KBM-7 (cell line): ENCODE data around the gene ADORA2A.

Experiments
- DNase-seq: peaks from one replicate; pipeline ENCODE4 v3.0.0-alpha.2; 2015
- in situ Hi-C: fragments of 300-500 bp; cut with MboI; formaldehyde crosslinking; loops from 2 replicates; pipeline ENCODE4 v1.14.3; 2020; ENCODE audit warnings: low sequenced_read_pairs, low pct_unique_long_range_greater_than_20kb, mixed read lengths

The ADORA2A gene

DNA sequence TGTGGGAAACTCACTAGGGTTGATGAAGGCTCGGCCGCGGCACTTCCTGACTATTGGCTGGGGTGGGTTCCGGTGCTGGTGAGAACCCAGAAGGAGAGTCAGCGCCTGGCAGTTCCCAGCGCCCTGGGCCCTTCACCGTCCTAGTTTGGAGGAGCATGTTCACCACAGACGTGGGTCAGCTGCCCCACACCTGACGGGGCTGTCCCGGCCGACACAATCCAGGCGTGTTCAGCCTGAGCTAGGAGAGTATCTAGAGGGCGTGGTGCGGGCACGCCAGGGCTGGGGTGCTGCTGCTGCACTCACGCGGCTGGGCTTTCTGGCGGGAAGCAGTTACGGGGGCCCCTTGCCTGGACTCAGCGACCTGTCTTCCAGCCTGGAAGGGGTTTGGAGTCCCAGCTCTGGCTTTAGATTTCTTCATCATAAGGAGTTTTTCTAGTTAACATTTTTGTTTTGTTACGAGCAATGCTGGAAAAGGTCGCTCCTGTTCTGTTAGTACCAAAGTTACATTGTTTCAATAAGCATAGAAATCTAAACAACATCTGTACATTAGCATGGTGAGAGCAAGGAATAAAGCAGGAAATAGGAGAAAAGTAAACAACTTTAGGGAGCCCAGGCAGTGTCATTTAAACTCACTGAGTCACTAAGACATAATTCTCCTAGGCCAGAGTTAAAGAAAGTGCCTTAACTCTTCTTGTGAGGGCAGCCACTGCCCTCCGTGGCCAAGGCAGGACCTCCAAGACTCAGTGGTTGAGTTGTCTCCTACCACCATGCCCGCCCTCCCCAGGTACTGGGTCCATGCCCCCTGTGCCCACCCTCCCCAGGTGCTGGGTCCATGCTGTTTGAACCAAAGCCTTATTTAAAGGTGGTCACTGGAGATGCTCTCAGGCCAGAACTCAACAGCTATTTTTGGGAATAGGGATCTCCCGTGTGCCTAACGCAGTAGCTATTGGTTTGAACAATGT, 12.1 kb upstream of the ADORA2A start:
- in situ Hi-C loops, result loop anchor here (10.0 kb wide), 1 partner anchor 100 kb away; no protein-coding TSS in a partner anchor
- no peak for DNase-seq

DNA sequence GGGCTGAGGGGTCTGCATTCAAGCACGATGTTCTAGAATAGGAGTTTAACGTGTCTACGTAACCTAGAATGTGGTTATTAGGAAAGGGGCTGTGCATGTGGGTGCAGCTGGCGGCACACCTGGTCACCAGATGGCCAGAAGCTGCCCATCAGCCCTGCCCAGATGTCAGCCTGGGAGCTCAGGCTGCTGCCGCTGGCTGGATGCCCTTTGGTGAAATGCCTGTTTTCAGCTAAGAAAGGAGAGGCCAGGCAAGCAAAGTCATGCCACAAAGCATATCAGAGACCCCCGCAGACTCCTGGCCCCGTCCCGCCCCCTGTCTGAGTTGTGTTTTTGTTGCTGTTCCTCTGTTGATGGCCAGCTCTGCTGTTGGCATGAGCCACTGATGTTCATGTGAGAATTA, 11.3 kb upstream of the ADORA2A start:
- no peak for DNase-seq
- in situ Hi-C loops, result loop anchor here (10.0 kb wide), 1 partner anchor 99 kb away; no protein-coding TSS in a partner anchor

DNA sequence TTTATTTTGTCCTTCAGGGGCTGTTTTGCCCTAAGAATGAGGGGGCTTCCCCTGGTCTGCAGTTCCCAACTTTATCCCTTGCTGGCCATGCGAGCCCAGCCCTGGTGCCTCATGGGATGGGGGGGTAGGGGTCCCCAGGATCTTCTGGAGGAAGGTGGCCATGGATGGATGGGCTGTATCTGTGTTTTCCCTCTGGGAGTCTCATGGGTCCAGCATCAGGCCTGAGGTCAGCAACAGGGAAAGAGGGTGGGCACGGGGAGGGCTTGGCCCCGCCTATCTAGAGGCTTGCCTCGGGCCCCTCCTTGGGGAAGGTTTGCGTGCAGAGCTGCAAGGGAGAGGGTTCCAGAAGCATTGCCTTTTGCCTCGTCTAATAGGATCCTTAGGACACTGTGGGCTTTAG, 10.8 kb upstream of the ADORA2A start:
- DNase-seq, result no peak
- in situ Hi-C loops, result loop anchor here (10.0 kb wide), 1 partner anchor 98 kb away; no protein-coding TSS in a partner anchor

DNA sequence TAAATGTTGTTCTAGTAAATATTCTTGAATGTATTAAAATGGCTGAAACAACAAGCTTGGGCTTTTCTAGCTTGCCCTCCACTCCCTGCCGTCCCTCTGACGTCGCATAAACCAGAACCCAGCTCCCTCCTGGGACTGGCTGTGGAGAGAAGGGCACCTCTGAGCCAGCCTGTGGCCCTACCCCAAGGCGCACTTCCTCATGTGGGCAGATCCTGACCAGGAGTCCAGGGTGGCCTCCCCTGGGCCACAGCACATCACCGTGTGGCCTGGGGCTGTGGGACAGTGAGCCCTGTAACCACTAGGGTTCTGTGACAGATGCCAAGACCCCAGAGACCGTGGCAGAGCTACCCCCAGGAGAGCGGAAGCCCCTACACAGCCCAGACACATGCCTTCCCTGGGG, 10.2 kb upstream of the ADORA2A start:
- in situ Hi-C loops, result loop anchor here (10.0 kb wide), 1 partner anchor 98 kb away; no protein-coding TSS in a partner anchor
- DNase-seq, result no peak

DNA sequence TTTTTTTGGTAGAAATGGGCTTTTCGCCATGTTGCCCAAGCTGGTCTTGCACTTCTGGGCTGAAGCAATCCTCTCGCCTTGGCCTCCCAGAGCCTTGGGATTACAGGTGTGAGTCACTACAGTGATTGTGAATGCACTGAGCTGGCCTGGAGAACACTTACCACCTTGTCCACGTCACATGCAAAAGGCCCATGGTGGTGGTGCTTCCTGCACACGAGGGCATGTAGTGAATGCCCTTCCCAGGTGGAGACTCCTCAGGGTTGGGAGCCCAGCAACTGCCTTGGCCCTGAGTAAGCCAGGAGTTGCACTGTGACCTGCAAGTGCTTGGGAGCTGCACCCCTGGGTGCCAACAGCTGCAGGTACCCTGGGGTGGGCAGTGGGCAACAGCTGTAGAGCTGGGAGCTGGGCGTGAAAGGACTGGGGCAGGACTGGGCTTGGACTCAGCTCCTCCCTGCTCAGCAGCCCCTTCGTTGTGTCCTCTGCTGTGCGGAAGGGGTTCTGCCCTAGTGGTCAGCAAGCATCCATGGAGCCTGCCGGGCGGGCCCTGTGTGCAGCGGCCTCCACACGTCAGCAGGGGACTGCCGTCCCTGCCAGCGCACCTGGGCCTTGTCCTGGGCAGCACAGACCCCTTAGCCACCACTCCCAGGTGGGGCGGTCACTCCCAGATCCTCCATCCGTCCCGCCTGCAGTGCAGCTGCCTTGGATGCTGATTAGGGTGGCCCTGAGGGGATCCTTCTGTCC, 9.3 kb upstream of the ADORA2A start:
- in situ Hi-C loops, result loop anchor here (10.0 kb wide), 1 partner anchor 97 kb away; no protein-coding TSS in a partner anchor
- no peak for DNase-seq

DNA sequence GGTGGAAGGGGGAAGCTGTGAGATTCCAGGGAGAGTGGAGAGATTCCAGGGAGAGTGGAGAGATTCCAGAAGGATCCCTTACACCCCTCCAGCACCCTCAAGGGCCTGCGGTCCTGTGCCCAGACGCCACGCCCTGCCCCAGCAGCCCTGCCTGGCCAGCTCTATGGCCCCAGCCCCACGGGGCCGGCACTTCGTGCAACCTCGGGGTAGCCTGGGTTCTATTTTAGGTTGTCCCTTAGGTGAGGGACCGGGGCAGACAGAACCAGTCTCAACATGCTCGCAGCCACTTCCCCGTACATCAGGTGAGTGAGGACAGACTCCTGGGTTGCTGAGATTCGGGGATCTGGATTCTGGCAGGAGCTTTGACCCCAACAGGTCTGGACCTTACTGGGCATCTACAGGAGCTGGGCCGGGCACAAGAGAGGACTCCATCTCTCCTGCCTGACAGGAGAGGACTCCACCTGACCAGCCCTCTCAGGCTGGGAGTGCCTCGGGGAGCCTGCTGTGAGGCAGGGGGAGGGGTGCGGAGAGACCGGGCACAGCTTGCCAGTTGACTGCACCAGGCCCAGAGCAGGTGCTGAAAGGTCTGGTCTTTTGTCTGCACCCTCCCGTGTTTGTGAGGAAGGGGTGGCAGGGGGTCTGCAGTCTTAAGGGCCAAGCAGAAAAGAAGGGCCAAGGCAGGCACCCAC, 8.5 kb upstream of the ADORA2A start:
- no peak for DNase-seq
- in situ Hi-C loops, result loop anchor here (10.0 kb wide), 1 partner anchor 96 kb away; no protein-coding TSS in a partner anchor

DNA sequence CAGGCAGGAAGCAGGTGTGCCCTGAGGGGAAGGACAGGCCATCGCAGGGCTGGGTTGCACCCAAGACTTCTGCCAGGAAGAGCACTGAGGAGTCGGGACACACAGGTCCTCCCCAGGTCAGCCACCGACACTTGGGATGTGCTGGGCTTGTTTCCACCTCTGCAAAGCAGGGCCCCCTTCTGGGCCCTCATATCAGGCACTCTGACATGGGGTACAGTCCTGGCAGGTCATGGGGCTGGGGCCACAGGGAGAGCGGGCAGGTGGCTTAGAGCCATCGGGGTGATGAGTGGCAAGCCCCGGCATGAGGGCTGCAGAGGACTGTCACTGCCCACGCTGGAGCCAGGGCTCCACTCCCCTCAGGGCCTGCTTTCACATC, 7.9 kb upstream of the ADORA2A start:
- in situ Hi-C loops, result loop anchor here (10.0 kb wide), 1 partner anchor 95 kb away; no protein-coding TSS in a partner anchor
- DNase-seq, result no peak

DNA sequence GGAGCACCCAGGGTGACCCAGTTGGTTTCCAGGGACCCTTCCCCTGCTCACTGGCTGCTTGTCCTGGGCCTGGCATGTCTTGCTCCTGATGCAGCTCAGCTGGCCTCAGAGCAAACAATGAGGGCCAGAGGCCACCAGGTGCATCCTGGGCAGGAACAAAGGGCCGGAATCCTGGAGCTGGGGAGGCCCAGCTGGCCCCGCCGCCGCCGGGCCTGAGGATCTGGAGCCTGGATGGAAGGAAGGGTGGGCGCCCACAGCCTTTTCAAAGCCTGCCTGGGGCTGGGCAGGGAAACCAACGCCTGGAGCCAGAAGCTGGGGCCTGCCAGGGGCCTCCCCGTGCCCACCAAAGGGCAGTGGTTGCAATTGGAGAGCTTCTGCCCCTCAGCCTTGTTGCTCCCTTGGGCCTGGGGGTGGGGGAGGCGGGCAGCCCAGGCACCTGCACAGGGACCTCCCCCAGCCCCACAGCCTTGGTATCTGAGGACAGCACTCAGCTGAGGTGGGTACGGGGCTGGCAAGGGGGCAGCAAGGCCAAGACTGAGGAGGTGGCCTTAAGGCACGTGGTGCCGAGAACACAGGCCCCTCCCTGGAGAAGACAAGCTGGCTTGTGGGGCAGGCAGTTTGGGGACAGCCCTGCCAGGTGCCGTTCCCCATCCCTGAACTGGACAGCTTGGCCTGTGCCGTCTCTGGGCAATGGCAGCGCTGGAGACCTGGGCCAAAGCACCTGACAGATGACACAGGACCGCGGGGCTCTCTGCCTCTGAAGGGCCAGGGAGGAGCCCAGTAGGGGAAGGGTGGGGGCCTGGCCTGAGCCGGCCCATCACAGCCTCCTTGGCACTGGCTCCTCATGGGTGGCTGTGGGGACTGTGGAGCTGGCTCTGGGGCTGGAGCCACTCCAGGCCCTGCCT, 7.1 kb upstream of the ADORA2A start:
- no peak for DNase-seq
- in situ Hi-C loops, result no loop called here

DNA sequence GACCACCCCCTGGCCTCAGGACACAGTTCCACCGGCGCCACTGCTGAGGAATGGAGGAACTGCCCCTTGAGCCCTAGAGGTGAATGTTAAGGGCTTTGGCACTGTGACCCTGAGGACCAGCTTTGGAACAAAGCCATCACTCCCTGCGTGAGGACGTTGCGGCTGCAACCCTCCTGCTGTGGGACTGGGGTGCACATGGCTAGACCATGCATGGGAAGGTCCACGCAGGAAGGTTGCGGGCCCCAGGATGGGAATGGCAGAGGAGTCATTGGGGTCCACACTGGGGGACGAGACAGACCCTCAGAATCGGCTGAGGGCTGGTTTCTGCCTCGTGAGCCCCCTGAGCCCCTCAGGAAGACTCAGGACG, 6.4 kb upstream of the ADORA2A start:
- no peak for DNase-seq
- in situ Hi-C loops, result no loop called here

DNA sequence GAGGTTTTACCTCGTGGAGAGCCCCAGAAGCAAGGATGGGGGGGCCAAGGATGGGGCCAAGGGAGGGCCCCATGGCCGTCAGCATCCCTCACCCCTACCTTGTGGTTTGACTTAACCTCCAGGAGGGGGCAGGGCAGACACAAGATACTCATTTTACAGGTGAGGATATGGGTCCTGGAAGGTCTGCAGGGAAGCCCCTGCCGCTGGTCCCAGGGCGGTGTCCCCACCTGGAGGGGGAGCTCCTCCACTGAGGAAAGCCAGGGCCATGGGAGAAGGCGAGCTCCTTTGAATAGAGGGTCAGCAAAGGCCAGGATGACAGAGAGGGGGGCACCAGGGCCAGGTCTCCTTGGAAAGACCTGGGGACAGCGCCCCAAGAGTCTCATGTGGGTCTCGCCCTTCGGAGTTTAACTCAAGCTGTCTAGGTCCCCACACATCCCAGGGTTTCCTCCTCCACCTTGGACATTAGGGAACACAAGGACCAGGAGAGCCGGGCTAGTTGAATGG, 5.9 kb upstream of the ADORA2A start:
- DNase-seq, result no peak
- in situ Hi-C loops, result no loop called here

DNA sequence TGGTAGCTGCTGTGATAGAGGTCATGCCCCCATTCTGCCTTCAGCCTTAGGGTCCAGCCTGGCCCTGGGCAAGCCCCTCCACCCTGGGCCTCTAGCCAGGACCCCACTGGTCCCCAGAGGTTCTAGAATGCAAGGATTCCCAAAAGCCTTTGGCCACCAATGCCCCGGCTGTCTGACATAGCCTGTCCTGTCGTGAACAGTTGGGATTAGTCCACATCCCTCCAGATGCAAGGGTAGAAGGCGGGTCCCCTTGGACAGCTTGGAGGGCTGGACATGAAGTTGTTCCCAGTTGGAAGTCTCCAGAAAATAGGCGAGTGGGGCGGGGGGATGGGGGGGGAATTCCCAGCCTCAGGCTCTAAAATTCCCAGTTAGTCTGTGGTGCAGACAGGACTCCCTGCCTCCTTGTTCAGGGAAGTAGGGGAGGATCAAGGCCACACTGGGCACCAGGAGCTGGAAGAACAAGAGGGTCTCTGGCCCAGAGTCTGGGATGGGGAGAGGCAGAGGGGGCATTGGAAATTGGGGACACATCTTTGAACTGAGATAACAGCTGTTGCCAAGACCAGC, 5.2 kb upstream of the ADORA2A start:
- in situ Hi-C loops, result no loop called here
- no peak for DNase-seq

DNA sequence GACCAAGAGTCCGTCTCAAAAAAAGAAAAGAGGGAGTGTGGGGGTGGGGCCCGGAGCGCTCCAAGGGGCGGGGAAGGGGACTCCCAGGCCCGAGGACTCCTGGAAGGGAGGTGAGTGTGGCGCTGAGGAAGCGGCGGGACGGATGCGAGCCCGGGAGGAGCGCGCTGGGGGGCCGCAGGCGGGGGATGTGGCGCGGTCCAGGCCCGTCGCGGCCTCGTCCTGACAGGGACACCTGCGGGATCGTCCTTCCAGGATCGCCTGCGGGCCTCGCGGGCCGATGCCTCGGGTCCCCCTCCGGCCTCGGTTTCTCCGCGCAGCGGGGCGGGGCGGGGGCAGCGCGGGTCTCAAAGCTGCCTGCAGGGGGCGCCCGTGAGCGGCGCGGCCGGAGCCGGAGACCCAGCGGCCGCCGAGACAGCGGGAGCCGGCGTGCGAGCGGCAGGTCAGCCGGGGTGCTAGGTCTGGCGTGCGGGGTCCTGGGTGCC, 3.8 kb upstream of the ADORA2A start:
- in situ Hi-C loops, result no loop called here
- DNase-seq, result no peak

DNA sequence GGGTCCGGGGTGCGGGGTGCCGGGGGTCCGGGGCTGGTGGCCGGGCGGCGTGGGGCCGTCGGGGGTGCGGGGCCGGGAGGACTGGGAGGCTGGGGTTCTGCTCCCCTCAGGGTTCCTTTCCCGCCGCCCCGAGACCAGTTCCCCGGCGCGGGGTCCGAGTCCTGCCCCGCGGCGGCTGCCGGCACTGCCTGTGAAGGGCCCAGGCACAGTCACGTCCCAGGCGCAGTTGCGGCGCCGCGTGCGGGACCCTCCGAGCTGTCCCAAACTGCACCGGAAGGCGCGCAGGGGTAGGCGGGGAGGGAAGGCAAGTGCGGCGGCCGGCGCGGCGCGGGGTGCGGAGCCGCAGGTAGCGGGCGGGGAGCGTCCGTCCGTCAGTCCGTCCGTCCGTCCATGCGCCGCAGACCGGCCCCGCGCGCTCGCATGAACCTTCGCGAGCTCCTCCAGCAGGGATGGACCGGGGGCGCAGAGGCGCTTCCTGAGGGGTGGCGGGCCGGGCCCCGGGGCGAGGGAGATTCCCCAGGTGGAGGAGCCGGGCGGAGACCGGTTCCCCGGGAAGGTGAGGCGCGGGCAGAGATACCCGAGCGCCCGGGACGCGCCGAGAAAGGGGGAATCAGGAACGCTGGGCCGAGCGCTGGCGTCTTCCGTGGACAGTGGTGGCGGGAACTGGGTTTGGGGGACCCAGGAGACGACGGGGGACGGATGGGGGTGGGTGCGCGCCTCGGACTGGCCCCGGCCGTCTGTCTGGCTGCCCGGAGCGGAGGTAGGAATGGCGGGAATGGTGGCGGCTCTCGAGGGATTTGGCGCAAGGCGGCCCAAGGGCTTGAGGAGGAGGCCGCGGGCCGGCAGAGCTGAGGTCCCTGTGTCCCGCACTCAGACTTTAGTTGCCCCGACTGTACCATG, 3.1 kb upstream of the ADORA2A start:
- in situ Hi-C loops, result no loop called here
- no peak for DNase-seq

DNA sequence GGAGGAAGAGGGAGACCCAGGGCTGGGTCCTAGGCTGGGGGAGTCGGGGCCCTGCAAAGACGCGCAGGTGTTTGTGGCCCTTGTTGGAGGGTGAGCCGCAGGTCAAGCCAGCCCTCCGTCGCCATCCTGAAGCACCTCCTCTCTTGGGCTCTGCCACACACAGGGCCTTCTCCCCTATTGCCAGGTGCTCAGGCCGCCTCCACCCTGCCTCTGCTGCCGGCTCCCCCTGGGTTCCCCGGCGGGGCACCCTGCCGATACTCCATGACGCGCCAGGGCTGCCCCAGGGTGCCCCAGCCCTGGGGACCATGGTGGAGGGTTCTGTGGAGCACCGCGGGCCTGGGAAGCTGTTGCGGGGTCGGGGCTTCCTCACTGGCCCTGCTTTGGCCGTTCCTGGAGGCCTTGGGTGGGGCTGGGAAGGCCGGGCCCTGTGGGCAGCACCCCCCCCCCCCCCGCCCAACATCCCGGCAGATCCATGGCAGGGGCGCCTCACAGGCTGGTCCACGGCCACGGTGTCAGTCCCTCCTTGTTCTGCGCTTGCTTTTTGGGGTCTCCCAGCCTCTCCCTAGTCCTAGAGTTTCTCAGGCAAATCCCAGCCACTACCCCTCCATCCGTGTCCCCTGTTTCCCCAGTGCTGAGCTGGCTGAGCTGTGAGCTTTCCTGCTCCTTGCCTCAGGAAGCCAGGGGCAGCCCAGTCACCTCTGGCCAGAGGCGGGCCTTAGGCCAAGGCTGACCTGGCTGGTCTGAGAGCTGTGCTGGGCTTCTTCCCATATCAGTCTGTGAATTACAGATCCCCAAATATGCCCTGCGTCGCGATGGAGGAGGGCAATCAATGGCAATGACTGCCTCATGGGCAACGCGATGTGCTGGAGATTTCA, 2.3 kb upstream of the ADORA2A start:
- no peak for DNase-seq
- in situ Hi-C loops, result no loop called here

DNA sequence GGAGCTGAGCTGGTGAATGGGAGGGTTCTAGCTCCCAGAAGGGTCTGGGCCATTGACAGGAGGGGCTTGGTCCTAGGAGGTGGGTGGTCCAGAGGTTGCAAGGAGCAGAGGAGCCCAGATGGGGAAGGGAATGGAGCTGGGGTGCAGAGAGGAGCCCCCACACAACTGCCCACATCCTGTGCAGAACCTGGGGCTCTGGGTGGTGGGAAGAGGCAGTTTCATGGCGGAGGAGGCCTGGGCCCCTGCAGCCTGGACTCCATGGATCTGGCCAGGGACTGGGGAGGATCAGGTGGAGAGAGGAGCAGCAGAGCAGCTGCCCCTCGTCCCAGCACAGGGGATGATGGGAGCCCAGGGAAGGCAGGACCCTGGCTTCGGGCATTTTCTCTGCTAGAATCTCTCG, 963 bp upstream of the ADORA2A start:
- in situ Hi-C loops, result no loop called here
- DNase-seq, result no peak

DNA sequence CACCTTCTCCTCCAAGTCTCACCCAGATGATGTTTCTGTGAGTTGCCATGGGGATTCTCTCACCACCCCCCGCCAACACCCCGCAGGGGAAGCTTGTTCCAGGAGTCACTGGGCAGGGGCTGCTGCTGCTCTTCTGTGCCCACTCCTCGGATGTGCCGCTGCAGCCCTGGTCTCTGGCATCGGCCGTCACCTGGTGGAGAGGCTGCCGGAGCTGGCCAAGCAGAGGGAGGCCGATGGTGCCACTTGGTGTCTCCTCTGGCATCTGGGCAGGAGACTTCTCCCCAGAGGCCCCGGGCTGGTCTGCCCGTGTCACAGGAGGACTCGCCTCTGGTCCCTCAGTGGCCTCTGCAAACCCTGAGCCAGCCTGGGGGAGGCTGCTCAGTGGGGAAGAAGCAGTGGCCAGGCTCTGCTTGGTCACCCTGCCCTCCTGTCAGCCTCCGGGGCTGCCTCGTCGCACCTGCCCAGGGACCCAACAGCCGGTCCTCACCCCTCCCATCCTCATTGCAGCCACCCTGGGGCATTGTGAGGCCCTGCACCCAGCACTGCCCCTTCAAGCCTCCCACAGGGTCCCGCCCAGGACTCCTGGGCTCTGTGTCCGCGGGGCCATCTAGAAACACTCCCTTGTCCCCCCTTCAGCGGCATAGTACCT, 424 bp upstream of the ADORA2A start:
- no peak for DNase-seq
- in situ Hi-C loops, result no loop called here
